Left ventricle myocardium inferior (tissue), 1 donor: ENCODE data around the gene TBRG4. TPM values are rescaled to one million over a fixed set of nuclear protein-coding genes. Genes with fewer than 3 reads are reported as not detected.

ENCODE experiments used
- total RNA-seq: library from RNA; stranded (reverse); fragmentation: NEBNext Ultra II Directional; extraction: Animal tissue kit (Norgen Biotek cat#: 25700); gene quantifications from one replicate; pipeline ENCODE4 v1.2.1, GENCODE V29; 2021
- donor health status: DM: no; HTN: yes; CAD: no; lungs with severe emphysema.

Gene TBRG4
- total RNA-seq, 1 donor from 2014 or later: 79.3 TPM

Other genes starting within 250 kb of the TBRG4 start
- 13.1 TPM for gene PURB, start 226.2 kb downstream of the TBRG4 start, total RNA-seq
- 0.77 TPM for gene MYO1G, start 132.7 kb downstream of the TBRG4 start, total RNA-seq
- gene CCM2, start 111.5 kb downstream of the TBRG4 start, total RNA-seq: 24.5 TPM
- 3.8 TPM for gene NACAD, start 22.7 kb downstream of the TBRG4 start, total RNA-seq
- 30.7 TPM for gene RAMP3, start 46.1 kb upstream of the TBRG4 start, total RNA-seq